GM23248 (cell line): Measurements from ENCODE around the gene MALT1.

ENCODE experiments used
- EZH2 ChIP-seq: fragments of 200-600 bp; sonication (generic); IDR thresholded peaks from 2 replicates; pipeline ENCODE4 v1.6.1; 2018; ENCODE audit warnings: antibody characterized with exemption, mild to moderate bottlenecking; ENCODE audit not compliant: insufficient read depth, poor library complexity, severe bottlenecking
- EZH2phosphoT487 ChIP-seq: fragments of 200-600 bp; sonication (generic); IDR thresholded peaks from 2 replicates; pipeline ENCODE4 v1.6.1; 2018; ENCODE audit warnings: antibody characterized with exemption, moderate library complexity, mild to moderate bottlenecking, low read depth; ENCODE audit not compliant: insufficient read depth

- no peak for TF ChIP-seq EZH2
- no peak for TF ChIP-seq EZH2phosphoT487
Observed at GRCh38 chr18:58721566-58722239, 50.4 kb downstream of the MALT1 start.
